GM21515 (cell line): ENCODE data around the gene PNMA6E.
"Not testable (repeated sequence)": the region's sequence is repeated elsewhere in the genome, so short reads cannot be mapped to it uniquely, and the experiment has no call there.

Experiments
- ATAC-seq: cut with Tn5 transposase; IDR thresholded peaks from one replicate; pipeline ENCODE4 v1.9.1; 2021; ENCODE audit not compliant: unreplicated experiment

PNMA6E gene

DNA sequence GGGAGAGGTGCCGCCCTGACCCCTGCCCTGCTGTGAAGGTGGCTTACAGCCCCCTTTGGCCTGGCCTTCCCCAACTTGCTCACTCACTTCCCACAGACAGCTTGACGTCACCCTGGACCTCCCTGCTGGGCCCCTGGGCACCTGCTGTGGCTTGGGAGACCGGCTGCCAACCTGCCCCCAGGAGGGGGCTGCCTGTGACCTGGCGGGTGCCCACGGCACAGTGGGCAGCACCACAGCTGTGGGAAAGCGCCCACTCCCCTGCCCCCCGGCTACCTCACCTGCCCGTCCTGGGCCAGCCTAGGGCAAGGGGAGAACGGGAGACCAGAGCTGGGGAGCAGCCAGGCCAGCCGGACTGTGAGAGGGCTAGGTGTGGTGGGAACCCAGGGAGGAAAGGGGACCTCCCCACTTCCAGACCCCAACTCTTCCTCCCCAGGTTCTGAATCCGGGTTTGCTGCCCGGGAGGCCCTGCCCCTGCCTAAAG is 7.8 kb upstream of the PNMA6E start:
- no peak for ATAC-seq

DNA sequence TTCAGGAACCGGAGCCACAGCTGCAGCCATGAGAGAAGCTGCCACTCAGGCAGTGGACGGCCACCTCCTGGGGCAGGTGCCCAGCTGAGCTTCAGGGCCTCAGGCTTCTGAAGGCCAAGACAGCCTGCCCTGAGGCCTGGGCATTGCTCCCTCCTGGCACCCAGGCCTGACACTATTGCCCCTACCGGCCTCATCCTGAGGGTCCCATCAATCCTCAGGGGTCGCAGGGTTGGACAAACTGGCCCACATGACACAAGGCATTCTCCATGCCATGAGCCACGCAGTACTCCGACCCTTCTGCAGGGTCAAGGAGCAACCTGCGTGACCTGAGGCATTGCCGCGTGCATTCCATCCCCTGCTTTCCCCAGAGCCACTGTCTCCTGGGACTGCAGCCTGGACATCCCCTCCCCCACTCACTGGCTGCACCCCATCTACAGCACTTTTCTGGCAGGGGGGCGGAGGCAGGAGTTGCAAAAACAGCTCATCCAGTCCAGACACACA is 7.1 kb upstream of the PNMA6E start:
- no peak for ATAC-seq

DNA sequence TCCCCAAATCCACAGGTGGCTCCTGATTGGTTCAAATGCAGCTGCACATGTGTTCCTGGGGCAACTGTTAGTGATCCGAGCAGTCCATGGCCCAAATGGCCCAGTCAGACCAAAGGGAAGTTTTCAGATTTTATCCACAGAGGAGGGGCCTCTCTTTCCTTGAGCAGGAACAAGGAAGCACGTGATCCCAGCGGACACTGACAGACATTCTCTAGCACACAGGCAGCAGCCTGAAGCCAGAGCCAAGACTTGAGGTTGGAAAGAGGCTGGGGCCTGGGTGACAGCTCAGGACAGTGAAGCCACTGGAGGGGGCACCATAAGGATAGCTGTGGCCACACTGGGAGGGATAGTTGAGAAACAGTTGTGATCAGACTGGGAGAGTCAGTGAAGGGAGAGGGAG is 6.6 kb upstream of the PNMA6E start:
- ATAC-seq: no peak

DNA sequence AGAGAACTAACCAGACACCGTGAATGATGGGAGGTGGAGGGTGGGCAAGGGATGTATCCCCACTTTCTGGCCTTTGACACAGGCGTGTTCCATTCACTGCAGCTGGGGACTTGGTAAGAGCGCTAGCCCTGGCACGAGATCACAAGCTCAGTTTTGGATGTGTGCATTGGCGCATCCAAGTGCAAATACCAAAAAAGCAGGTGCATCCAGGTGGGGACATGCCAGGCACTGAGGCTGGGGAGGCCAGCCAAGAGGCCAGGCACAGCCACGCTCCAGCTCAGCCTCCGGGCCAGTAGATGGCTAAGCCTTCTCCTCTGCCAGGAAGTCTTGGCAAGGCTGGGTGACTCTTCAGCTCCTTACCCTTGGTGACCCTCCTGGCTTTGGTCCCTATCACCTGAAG is 5.8 kb upstream of the PNMA6E start:
- ATAC-seq: no peak

DNA sequence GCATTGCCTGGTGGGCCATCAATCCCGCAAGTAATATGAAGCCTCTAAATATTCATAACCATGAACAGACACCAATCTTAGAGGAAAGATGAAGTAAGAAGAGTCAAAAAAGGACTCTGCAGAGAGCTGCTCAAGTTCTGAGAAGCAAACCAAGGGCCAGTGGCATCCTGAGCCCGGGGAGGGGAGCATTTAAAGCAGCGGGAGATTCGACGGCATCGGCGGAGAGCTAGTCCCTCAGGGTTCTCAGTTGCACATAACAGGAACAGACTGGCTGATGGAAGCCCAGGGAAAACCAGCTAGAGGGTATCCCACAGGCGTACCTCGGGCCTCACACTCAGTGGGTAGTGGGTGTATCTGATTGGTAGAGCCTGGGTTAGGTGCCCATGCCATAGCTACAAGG is 4.9 kb upstream of the PNMA6E start:
- ATAC-seq: no peak

DNA sequence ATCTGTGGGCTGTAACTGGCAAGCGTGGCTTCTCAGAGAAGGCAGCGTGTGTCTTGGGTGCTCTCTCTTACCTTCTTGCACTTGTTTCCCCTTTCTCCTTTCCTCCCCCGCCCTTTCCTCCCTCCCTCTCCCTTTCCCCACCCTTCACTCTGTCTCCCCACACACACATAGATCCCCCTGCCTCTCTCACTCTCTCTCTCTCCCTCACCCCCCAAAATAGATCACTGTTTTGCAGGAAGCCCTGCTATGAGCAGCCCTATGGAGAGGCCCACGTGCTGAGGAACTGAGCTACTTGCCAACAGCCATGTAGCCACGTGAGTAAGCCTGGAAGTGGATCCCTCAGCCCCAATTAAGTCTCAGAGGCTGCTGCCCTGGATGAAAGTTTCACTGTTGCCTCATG is 4.3 kb upstream of the PNMA6E start:
- no peak for ATAC-seq

DNA sequence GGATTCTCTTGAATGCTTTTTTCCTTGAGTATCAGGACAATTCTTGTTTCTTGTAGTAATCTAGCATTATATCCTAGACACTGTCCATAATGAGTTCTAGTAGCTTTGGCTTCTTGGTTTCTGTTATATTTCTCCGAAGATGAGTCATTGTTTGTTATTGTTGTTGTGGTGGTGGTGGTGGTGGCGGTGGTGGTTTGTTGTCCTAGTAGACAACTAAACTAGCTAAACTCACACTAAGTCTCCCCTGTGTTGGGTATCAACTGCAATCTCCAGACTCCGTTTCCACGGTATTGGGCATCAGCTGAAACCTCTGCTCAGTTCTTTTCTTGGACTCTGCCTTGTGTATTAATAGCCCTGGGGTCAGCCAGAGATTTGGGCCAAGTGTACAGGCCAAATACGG is 3.2 kb upstream of the PNMA6E start:
- ATAC-seq: not testable (repeated sequence)

DNA sequence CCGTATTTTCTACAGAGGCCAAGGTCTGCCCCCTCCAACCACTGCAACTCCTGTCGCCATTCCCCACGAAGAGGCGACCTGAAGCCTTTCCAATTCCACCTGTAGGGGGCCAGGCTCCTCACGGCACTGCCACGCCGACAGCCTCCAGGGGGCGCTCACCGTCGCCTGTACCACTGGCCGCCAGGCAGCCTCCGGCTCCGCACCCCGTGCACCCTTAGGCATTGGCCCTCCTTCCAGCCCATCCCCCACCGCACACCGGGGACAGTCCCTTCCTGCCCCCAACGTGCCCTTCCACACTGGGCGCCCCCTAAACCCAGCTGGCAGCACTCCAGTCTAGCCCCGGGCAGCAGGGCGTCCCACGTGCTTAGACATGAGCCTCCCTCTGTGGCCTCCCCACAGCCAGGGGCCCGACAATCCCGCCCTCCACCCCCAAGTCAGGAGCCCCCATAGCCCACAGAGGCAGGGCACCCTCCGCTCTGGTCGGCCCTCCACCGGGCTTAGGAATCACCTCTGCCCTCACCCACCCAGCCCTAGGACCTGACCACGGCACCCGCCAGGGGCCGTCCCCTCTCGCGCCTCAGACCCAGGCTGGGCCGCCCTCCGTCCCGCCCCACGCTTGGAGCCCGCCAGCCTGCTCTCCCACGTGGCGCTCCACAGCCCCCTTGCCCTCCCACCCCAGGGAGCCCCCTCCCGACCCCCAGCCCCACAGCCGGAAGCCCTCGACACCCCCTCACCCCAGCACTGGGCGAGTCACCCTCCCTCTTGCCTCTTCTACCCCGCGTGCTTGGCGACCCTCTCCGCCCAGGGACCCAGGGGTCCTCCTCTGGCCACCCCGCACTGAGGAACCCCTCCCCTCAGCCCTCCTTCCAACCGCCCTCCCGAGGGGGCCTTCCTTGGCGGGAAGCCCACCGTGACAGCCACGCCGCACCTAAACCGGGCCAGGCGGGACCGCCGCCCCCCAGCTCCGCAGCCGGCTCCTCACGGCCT is 711 bp downstream of the PNMA6E start:
- ATAC-seq: no peak

DNA sequence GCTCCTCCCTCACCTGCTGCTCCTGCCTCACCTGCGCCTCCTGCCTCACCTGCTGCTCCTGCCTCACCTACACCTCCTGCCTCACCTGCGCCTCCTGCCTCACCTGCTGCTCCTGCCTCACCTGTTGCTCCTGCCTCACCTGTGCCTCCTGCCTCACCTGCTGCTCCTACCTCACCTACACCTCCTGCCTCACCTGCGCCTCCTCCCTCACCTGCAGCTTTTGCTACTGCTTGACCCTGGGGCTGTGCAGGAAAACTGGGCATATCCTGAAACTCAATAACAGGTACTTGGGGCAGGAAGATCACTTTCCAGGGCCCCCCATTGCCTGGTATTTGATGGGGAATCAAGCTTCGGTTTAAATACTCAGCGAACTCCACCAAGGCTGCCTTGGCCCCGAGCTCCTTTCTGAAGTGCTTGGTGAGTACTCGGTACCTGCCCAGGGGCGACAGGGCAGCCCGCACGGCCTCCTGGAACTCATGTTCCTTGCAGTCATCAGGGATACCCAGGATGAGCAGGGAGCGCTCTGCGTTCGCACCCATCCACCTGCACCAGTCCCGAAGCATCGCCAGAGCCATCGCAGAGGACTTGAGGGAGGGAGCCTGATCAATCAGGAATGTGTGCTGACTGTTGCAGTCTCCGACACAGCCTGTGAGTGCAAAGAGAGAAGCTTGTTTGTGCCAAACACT is 2.7 kb downstream of the PNMA6E start:
- ATAC-seq: no peak

DNA sequence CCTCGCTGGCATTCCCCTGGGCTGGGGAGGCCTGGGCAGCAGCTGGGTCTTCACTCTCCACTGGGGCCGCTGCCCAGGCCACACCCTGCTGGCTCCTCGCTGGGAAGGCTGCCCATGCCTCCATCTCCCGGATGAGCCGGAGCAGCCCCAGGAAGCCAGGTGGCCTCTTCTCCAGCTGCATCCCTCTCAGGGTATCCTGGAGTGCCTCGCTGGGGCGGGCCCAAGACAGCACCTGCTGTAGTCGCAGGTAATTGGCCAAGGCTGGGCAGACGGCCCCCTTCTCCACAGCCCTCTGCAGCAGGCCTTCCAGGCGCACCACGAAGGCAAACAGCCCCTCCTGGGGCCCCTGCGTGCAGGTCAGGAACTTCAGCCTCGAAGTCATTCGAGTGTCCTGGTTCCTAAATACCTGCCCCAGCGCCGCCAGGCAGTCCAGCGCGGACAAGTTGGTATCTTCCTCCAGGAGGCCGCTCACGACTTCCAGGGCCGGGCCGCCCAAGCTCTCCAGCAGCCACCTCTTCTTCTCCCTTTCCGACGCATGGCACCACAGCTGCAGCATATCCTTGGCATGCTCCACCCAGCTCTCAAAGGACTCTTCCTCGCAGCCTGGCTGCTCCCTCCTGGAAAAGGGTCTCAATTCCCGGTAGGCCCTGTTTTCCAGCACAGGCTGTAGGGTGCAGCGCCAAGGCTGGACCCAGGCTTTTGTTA is 3.7 kb downstream of the PNMA6E start:
- no peak for ATAC-seq

DNA sequence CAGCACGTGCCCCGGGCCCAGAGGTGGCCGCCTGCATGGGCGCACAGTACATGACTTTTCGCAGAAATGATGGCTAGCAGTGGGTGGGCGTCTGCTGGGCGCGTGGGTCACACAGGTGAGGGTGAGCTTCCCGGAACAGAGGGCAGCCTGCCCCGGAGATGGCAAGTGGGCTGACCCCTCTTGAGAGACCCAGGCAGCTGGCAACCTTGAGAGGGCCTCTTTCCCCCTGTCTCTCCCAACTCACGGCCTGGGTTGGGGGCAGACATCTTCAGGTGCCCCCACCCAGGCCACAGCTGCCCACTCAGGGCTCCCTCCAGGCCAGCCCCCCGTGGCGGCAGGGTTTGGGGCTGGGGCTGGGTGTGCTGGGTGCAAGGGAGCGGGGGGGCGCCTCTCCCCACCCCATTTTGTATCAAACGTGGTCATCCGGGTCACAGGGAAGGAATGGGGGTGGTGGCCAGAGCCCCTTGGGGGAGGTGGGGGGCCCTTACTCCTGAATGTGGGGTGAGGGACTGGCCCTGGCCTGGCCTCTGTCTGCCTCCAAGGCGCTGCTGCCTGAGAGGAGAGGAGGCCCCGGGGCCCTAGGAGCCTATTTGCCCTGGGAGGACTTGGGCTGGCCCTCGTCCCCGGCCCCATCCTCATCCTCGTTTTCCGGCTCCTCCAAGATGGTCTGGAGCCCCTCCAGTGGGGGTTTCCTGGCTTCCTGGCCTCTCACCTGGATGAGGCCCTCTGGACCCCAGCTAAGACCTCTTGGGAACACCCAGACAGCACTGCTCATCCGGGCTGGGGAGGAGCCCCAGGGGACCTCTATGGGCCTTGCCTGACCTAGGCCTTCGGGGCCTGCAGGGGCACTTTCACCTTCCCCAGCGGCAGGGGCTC is 4.6 kb downstream of the PNMA6E start:
- no peak for ATAC-seq

DNA sequence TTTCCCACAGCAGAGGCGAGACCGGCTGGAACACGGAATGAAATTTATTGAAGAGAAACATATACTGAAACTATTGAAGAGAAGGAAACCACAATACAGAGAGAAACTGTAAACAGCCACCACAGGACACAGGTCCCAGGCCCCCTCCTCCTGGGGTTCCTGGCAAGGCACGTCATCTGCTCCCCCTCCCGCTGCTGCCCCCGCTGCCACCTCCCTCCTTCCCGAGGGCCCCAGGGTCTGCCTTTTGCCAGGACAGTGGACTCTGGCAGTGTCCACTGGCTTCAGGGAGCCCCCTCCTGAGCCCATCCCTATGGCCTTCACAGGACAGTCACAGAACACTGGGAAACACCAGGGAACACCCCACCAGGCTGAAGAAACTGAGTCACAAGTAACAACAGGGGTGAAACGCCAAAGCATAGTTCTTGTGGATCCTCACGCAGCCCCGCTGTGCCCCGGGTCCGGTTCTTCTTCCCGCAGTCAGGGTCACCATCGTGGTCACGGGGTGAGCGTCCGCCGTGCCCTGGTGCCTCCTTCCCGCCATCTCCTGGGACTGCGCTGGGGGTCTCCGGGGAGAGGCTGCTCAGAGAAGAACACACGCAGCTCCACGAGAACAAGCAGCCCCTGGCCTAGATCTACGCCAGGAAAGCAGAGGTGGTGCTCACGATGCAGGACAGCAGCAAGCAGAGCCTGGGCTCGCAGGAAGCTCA is 5.4 kb downstream of the PNMA6E start:
- no peak for ATAC-seq

DNA sequence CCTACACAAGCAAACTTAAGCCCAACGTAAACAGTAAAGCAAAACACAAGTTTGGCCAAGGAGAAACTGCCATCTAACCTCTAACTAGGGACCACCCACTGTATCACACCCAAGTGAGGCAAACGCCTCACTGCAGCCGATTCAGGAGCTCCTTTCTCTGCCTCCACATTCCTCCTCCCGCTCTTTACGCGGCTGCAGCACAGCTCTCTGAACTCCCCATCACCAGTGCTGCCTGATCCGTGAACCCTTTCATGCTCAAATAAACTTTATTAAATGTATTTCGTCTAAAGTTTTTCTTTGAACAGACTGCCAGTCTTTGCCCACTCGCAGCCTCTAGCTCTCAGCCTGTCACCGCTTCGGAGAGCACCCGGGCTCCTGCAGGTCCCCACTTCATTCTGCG is 6.5 kb downstream of the PNMA6E start:
- no peak for ATAC-seq

DNA sequence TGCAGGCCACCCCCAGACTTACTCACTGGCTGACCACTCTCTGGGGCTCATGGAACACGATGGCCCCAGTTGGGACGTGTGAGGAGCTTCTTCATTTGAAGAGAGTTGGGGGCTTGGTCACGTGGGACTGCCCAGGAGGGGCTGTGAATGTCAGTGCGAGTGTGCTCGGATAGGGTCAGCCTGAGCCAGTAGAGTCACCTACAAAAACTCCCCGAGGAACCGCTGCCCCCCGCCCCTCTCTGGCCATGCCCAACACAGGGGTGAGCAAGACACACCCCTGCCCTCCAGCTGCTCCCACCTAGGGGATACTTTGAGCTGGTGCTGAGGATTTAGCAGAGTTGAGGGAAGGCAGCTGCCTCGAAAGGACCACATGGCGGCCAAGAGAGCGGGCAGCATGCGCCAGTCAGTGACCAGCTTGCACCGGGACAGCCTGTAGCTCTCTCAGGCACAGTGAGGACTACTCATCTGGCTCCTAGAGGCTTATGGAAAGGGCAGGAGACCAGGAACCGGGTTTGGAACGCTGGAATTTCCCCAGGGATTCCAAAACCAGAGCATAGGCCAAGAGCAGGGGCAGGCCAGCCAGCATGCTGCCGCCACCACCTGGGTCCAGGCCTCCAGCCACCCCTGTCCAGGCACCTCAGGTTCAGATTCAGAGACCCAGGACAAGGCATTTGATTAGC is 8.4 kb downstream of the PNMA6E start:
- no peak for ATAC-seq

DNA sequence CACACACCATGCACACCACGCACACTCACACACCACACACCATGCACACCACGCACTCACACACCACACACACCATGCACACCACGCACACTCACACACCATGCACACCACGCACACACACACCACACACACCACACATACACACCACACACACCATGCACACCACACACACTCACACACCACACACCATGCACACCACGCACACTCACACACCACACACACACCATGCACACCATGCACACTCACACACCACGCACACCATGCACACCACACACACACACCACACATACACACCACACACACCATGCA is 11.7 kb downstream of the PNMA6E start:
- ATAC-seq: not testable (repeated sequence)

DNA sequence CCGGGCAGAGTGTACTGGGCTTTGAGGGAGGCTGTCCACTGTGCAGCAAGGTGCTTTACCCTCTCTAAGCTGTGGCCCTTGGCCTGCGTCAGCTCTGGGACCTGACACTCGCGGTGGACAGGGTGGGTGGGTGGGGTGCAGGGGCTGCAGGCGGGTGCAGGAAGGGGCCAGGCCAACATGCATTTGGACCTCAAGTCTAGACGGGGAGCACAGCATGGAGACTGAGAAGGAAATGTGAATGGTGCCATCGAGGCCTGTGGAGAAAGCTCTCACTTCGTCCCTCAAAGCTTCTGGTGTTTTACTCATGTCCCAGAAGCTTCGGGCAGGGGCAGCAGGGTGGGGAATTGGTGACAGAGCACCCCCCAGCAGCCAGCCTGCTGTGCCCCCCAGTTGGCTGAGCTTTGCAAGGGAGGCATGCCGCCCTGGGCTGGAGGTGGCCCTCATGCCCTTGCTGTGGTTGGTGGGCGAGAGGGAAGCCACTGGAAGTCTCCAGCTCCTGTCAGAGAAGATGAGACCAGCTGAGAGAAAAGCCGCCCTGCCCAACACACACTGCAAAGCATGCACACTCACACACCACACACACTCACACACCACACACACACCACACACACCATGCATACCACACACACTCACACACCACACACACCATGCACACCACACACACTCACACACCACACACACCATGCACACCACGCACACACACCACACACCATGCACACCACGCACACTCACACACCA is 12.3 kb downstream of the PNMA6E start:
- ATAC-seq: no peak

DNA sequence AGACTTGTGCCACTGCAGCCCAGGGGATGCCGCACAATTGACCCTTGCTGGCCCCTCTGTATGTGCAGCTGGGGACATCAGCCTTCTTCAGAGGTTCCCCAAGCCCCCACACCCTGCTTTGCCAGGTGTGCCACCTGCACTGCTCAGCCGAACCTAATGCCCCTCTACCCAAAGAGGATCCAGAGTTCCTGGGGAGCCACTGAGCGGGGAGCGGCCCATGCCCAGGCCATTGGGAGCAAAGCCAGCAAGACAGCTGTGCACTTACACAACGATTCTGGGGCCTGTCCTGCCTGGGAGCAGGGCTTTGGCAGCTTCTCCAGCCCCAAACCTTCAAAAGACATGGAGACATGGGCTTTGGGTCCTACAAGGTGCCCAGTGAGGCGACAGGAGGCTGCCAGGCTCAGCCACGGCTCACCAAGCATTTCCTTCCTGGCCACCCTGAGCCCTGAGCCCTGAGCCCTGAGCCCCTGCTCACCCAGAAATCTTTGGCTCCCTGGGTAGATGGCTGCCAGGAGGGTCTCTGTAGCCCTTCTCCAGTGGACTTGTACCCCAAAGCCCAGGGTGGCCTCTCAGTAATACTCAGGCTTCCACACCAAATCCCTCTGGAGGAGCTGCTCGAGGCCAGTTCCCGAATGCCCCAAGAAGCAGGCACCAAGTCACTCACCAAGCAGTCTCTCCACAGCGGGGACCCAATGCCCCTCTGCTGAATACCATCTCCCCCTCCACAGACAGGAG is 13.0 kb downstream of the PNMA6E start:
- ATAC-seq: no peak

DNA sequence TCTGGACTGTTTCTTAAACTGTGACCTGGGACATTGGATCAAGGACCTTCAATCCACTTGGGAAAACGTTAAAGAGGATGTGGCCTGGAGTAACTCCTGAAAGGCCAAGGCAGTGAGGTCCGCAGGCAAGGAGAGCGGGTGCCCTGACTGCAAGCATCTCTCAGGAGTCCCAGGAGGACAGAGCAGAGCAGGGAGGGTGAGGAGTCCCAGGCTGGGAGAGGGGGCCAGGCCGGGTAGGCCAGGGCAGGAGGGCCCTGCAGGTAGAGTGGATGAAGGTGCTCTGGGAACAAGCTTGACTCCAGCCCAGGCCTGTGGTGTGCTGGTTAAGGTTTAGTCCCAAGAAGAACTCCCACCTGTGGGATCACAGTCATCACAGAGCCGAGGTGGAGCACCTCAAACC is 13.8 kb downstream of the PNMA6E start:
- no peak for ATAC-seq
